ENCODE results near the gene FSTL4. TPM values are rescaled to one million over a fixed set of nuclear protein-coding genes. Genes with fewer than 3 reads are reported as not detected.
"Not testable (repeated sequence)": the region's sequence is repeated elsewhere in the genome, so short reads cannot be mapped to it uniquely, and the experiment has no call there.

Gene FSTL4
- total RNA-seq, 2 donors from 2014 or later: not detected

DNA sequence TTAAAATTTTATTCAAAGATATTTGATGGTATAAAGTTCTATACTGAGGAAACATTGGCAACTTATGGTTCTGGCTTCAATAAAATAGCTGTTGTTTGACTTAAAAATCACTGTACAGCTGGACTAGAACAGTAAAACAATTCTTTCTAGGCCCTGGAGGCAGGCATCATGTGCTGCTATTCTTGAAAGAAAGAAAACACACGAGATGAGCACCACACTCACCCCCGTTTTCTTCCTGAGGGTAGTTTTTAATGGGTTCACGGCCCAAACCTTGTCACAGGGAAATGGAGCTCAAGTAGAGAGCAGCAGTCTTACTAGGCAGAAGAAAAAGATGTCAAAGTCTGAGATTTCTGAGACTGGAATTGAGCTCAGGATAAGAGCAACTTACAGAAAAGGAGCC lies 68.0 kb downstream of the FSTL4 start:
- Histone ChIP-seq H3K27ac (no peak overlapping the region), H3K4me1 (no peaks in the 10 kb centered on the region), H3K4me3 (no peak overlapping the region), H3K9me3 (no peaks in the 10 kb centered on the region), H3K27me3 (no peaks in the 10 kb centered on the region), H3K36me3 (no peaks in the 10 kb centered on the region)
- TF ChIP-seq, protein P1, sequence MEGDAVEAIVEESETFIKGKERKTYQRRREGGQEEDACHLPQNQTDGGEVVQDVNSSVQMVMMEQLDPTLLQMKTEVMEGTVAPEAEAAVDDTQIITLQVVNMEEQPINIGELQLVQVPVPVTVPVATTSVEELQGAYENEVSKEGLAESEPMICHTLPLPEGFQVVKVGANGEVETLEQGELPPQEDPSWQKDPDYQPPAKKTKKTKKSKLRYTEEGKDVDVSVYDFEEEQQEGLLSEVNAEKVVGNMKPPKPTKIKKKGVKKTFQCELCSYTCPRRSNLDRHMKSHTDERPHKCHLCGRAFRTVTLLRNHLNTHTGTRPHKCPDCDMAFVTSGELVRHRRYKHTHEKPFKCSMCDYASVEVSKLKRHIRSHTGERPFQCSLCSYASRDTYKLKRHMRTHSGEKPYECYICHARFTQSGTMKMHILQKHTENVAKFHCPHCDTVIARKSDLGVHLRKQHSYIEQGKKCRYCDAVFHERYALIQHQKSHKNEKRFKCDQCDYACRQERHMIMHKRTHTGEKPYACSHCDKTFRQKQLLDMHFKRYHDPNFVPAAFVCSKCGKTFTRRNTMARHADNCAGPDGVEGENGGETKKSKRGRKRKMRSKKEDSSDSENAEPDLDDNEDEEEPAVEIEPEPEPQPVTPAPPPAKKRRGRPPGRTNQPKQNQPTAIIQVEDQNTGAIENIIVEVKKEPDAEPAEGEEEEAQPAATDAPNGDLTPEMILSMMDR (IDR thresholded peaks at IDR 0.05): no peak
- no peak for DNase-seq (ENCODE audit: low spot score)

DNA sequence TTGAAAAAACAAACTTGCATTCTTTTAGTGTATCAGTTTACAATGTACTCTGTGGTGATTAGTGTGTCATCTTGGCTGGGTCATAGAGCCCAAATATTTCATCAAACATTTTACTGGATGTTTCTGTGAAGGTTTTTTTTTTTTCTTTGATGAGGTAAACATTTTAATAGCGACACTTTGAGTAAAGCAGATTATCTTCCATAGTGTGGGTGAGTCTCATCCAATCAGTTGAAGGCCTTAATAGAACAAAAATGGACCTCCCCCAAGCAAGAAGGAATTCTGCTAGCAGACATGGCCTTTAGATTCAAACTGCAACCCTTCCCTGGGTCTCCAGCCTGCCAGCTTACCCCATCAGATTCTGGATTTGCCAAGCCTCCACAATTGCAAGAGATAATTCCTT lies 72.5 kb downstream of the FSTL4 start:
- H3K9me3 ChIP-seq: no peaks in the 10 kb centered on the region
- no peaks in the 10 kb centered on the region for H3K36me3 ChIP-seq
- no peak overlapping the region for H3K27ac ChIP-seq
- DNase-seq (ENCODE audit: low spot score): no peak
- no peaks in the 10 kb centered on the region for H3K4me1 ChIP-seq
- no peak overlapping the region for H3K4me3 ChIP-seq
- TF ChIP-seq, protein P1 (IDR thresholded peaks at IDR 0.05): no peak
- H3K27me3 ChIP-seq: no peaks in the 10 kb centered on the region

DNA sequence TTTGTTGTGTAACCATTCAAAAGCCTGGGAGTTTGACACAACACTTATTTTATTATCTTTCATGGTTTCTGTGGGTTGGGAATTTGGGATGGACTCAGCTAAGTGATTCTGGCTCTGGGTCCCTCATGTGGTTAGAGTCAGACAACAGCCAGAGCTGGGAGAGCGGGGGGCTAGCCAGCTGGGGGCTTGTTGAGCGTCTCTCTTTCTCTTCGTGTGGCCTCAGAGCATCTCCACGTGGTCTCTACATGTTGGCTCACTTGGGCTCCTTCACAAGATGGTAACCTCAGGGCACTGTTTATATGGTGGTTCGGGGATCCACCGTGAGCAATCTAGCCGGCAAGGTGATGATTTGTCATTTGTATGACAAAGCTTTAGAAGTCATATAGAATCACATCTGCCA lies 73.6 kb downstream of the FSTL4 start:
- Histone ChIP-seq H3K4me3 (no peak overlapping the region), H3K36me3 (no peaks in the 10 kb centered on the region), H3K4me1 (no peaks in the 10 kb centered on the region), H3K27ac (no peak overlapping the region), H3K27me3 (no peaks in the 10 kb centered on the region), H3K9me3 (no peaks in the 10 kb centered on the region)
- TF ChIP-seq, protein P1 (IDR thresholded peaks at IDR 0.05): no peak
- DNase-seq (ENCODE audit: low spot score): no peak

DNA sequence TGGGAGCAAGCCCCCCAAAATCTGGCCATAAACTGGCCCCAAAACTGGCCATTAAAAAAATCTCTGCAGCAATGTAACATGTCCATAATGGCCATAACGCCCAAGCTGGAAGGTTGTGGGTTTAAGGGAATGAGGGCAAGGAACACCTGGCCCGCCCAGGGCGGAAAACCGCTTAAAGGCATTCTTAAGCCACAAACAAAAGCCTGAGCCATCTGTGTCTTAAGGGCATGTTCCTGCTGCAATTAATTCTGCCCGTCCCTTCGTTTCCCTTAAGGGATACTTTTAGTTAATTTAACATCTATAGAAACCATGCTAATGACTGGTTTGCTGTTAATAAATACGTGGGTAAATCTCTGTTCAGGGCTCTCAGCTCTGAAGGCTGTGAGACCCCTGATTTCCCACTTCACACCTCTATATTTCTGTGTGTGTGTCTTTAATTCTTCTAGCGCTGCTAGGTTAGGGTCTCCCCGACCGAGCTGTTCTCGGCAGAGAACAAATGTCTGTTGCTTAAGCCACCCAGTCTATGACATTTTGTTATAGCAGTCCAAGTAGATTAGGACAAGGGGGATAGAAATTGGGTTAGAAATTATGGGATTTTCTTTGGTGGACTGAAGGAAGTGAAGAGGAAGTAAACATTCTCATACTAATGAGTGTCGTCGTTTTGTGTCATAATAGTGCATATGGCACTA lies 77.0 kb downstream of the FSTL4 start:
- not testable (repeated sequence) for DNase-seq (ENCODE audit: low spot score); H3K36me3 ChIP-seq; H3K9me3 ChIP-seq; H3K4me1 ChIP-seq; H3K27ac ChIP-seq; H3K4me3 ChIP-seq; H3K27me3 ChIP-seq

DNA sequence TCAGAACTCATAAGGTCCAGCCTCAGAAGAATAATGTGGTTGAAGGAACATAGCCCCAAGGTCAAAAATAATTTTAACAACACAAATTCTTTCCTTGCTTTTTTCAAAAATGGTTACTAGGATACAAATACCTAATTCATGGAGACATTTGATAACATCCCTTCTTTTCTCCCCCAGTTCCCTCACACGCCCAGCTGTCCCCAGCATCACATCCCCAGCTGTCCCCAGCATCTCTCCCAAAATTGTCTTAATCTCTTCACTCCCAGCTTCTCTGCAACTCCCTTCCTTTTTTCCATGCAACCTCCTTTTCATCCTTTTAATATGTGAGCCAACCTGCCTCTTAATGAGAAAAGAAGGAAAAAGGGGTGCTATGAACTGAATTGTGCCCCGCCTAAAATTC lies 77.8 kb downstream of the FSTL4 start:
- H3K27me3 ChIP-seq: no peaks in the 10 kb centered on the region
- TF ChIP-seq, protein P1 (IDR thresholded peaks at IDR 0.05): no peak
- H3K36me3 ChIP-seq: no peaks in the 10 kb centered on the region
- no peak overlapping the region for H3K4me3 ChIP-seq
- H3K9me3 ChIP-seq: no peaks in the 10 kb centered on the region
- no peak for DNase-seq (ENCODE audit: low spot score)
- no peaks in the 10 kb centered on the region for H3K4me1 ChIP-seq
- H3K27ac ChIP-seq: no peak overlapping the region

DNA sequence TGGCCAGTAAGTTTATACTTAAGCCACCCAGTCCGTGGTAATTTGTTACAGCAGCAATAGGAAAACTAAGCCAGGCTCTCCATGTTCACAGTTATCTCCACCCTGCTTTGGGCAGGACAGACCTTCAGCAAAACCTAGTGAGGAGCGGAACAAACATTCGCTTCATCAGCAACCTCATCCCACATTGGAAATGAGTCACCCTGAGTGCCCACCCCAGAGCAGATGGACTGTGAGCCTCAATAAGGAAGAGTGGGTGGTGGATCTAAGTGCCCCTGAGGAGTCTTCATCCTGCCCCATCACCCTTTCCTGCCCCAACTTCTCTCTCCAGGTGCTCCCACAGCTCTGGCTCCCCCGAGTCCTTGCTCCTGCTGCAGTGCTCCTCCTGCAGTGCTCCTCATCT lies 78.8 kb downstream of the FSTL4 start:
- no peak overlapping the region for H3K4me3 ChIP-seq
- H3K36me3 ChIP-seq: no peaks in the 10 kb centered on the region
- H3K4me1 ChIP-seq: no peaks in the 10 kb centered on the region
- no peaks in the 10 kb centered on the region for H3K27me3 ChIP-seq
- no peaks in the 10 kb centered on the region for H3K9me3 ChIP-seq
- TF ChIP-seq, protein P1 (IDR thresholded peaks at IDR 0.05): no peak
- no peak overlapping the region for H3K27ac ChIP-seq
- no peak for DNase-seq (ENCODE audit: low spot score)
